ENCODE measurements around the gene IGIP. TPM values are rescaled to one million over a fixed set of nuclear protein-coding genes. Genes with fewer than 3 reads are reported as not detected.
"Not testable (repeated sequence)": the region's sequence is repeated elsewhere in the genome, so short reads cannot be mapped to it uniquely, and the experiment has no call there.

IGIP gene
- total RNA-seq, 1 donor, result 2.3 TPM

- no peak overlapping the region for H3K4me3 ChIP-seq (ENCODE audit: low read length)
- peaks cover 17% of the 10 kb centered on the region for H3K4me1 ChIP-seq (ENCODE audit: insufficient read depth, low read length)
These were observed 18.0 kb downstream of the IGIP start for GRCh38 chr5:140143521-140144258.

GRCh38 chr5:140145256-140145655, 19.5 kb downstream of the IGIP start:
- peaks cover 17% of the 10 kb centered on the region for H3K4me1 ChIP-seq (ENCODE audit: insufficient read depth, low read length)
- H3K4me3 ChIP-seq (ENCODE audit: low read length), result no peak overlapping the region
- peaks cover 31% of the 10 kb centered on the region for H3K27me3 ChIP-seq (ENCODE audit: insufficient read depth, low read length)
- H3K9me3 ChIP-seq (ENCODE audit: low read depth, low read length), result no peaks in the 10 kb centered on the region

More at GRCh38 chr5:140143521-140144258, 18.0 kb downstream of the IGIP start:
- no peaks in the 10 kb centered on the region for H3K9me3 ChIP-seq (ENCODE audit: low read depth, low read length)
- H3K27me3 ChIP-seq (ENCODE audit: insufficient read depth, low read length), result peaks cover 31% of the 10 kb centered on the region

GRCh38 chr5:140145818-140146522, 20.2 kb downstream of the IGIP start:
- peaks cover 17% of the 10 kb centered on the region for H3K4me1 ChIP-seq (ENCODE audit: insufficient read depth, low read length)
- no peaks in the 10 kb centered on the region for H3K9me3 ChIP-seq (ENCODE audit: low read depth, low read length)
- peaks cover 31% of the 10 kb centered on the region for H3K27me3 ChIP-seq (ENCODE audit: insufficient read depth, low read length)
- no peak overlapping the region for H3K4me3 ChIP-seq (ENCODE audit: low read length)

GRCh38 chr5:140146523-140146842, 20.7 kb downstream of the IGIP start:
- H3K4me1 ChIP-seq (ENCODE audit: insufficient read depth, low read length), result peaks cover 17% of the 10 kb centered on the region
- no peak overlapping the region for H3K4me3 ChIP-seq (ENCODE audit: low read length)
- H3K9me3 ChIP-seq (ENCODE audit: low read depth, low read length), result no peaks in the 10 kb centered on the region
- peaks cover 31% of the 10 kb centered on the region for H3K27me3 ChIP-seq (ENCODE audit: insufficient read depth, low read length)

GRCh38 chr5:140147460-140147859, 21.7 kb downstream of the IGIP start:
- H3K4me1 ChIP-seq (ENCODE audit: insufficient read depth, low read length), result peaks cover 17% of the 10 kb centered on the region
- H3K9me3 ChIP-seq (ENCODE audit: low read depth, low read length), result no peaks in the 10 kb centered on the region
- H3K27me3 ChIP-seq (ENCODE audit: insufficient read depth, low read length), result peaks cover 31% of the 10 kb centered on the region
- no peak overlapping the region for H3K4me3 ChIP-seq (ENCODE audit: low read length)

- H3K27me3 ChIP-seq (ENCODE audit: insufficient read depth, low read length), result peaks cover 31% of the 10 kb centered on the region
- peaks cover 17% of the 10 kb centered on the region for H3K4me1 ChIP-seq (ENCODE audit: insufficient read depth, low read length)
- no peak overlapping the region for H3K4me3 ChIP-seq (ENCODE audit: low read length)
- no peaks in the 10 kb centered on the region for H3K9me3 ChIP-seq (ENCODE audit: low read depth, low read length)
These were observed 22.8 kb downstream of the IGIP start for GRCh38 chr5:140148508-140148907.

- H3K9me3 ChIP-seq (ENCODE audit: low read depth, low read length), result no peaks in the 10 kb centered on the region
- H3K4me3 ChIP-seq (ENCODE audit: low read length), result no peak overlapping the region
- peaks cover 26% of the 10 kb centered on the region for H3K27me3 ChIP-seq (ENCODE audit: insufficient read depth, low read length)
- H3K4me1 ChIP-seq (ENCODE audit: insufficient read depth, low read length), result peaks cover 16% of the 10 kb centered on the region
These were observed 24.5 kb downstream of the IGIP start for GRCh38 chr5:140150201-140150600.

GRCh38 chr5:140151144-140152021, 25.6 kb downstream of the IGIP start:
- peaks cover 16% of the 10 kb centered on the region for H3K27me3 ChIP-seq (ENCODE audit: insufficient read depth, low read length)
- peaks cover 4% of the 10 kb centered on the region for H3K4me1 ChIP-seq (ENCODE audit: insufficient read depth, low read length)

GRCh38 chr5:140152022-140152999, 26.6 kb downstream of the IGIP start:
- H3K4me1 ChIP-seq (ENCODE audit: insufficient read depth, low read length), result peaks cover 7% of the 10 kb centered on the region
- H3K27me3 ChIP-seq (ENCODE audit: insufficient read depth, low read length), result peaks cover 7% of the 10 kb centered on the region
- no peak overlapping the region for H3K4me3 ChIP-seq (ENCODE audit: low read length)
- no peaks in the 10 kb centered on the region for H3K9me3 ChIP-seq (ENCODE audit: low read depth, low read length)

More at GRCh38 chr5:140151144-140152021, 25.6 kb downstream of the IGIP start:
- no peaks in the 10 kb centered on the region for H3K9me3 ChIP-seq (ENCODE audit: low read depth, low read length)
- H3K4me3 ChIP-seq (ENCODE audit: low read length), result no peak overlapping the region

- Histone ChIP-seq H3K4me3 (ENCODE audit: low read length) (no peak overlapping the region), H3K4me1 (ENCODE audit: insufficient read depth, low read length) (peaks cover 10% of the 10 kb centered on the region), H3K27me3 (ENCODE audit: insufficient read depth, low read length) (no peaks in the 10 kb centered on the region), H3K9me3 (ENCODE audit: low read depth, low read length) (no peaks in the 10 kb centered on the region)
These were observed 27.5 kb downstream of the IGIP start for GRCh38 chr5:140153255-140153654.

GRCh38 chr5:140153905-140154304, 28.2 kb downstream of the IGIP start:
- H3K9me3 ChIP-seq (ENCODE audit: low read depth, low read length), result no peaks in the 10 kb centered on the region
- no peaks in the 10 kb centered on the region for H3K27me3 ChIP-seq (ENCODE audit: insufficient read depth, low read length)
- H3K4me1 ChIP-seq (ENCODE audit: insufficient read depth, low read length), result peaks cover 10% of the 10 kb centered on the region
- no peak overlapping the region for H3K4me3 ChIP-seq (ENCODE audit: low read length)

GRCh38 chr5:140154710-140155381, 29.1 kb downstream of the IGIP start:
- H3K9me3 ChIP-seq (ENCODE audit: low read depth, low read length); H3K27me3 ChIP-seq (ENCODE audit: insufficient read depth, low read length); H3K4me1 ChIP-seq (ENCODE audit: insufficient read depth, low read length); H3K4me3 ChIP-seq (ENCODE audit: low read length): not testable (repeated sequence)

GRCh38 chr5:140157032-140157781, 31.5 kb downstream of the IGIP start:
- H3K4me3 ChIP-seq (ENCODE audit: low read length), result no peak overlapping the region
- peaks cover 10% of the 10 kb centered on the region for H3K4me1 ChIP-seq (ENCODE audit: insufficient read depth, low read length)
- no peaks in the 10 kb centered on the region for H3K9me3 ChIP-seq (ENCODE audit: low read depth, low read length)
- H3K27me3 ChIP-seq (ENCODE audit: insufficient read depth, low read length), result no peaks in the 10 kb centered on the region

All from mononuclear cell (primary cell).